Measurements from ENCODE around the gene HS3ST5. TPM values are rescaled to one million over a fixed set of nuclear protein-coding genes. Genes with fewer than 3 reads are reported as not detected.
"Not testable (repeated sequence)": the region's sequence is repeated elsewhere in the genome, so short reads cannot be mapped to it uniquely, and the experiment has no call there.

The HS3ST5 gene
- polyA plus RNA-seq, 1 donor (not counting 4 experiments of a cell fraction or from before 2014, with no cell fraction given) = not detected

DNA sequence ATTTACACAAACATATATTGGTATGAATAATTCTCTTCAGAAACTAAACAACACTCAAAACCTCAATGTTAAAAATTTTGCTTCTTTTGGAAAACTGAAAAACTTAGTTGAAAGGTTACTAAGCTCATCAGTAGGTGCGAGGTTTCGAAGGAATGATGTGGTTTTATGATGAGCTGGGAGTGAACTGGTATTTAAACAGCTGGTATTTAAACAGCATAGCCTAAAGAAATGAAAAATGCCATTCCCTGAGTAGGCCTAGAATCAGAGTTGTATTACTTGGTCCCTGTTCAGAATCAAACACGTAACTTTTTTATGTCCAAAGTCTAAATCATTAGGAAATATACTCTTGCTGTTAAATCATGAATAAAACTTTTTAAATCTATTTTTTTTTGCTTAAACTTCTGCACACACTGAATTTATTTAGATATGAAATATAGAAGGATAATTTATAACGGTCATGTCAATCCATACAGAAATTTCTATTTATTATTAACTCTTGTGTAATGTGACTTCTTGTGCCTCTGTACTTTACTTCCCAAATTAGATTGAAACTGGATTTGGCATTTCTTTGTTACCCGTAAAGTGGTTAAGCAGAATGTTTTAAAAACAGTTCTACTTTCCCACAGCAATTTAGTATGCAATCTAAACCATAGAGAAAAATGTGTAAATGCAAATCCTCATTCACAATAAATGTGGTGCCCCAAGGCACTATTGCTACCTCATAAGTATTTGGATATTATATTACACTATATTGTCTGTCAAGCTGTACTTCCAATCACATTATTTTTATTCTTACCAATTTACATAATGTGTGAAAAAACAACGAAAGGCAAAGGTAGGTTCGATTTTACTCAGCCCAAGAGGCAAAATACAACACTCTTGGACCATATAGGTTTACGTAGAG lies 124.1 kb downstream of the HS3ST5 start:
- Histone ChIP-seq H3K27ac (ENCODE audit: control insufficient read depth, insufficient read depth, low read length) (no peak overlapping the region), H2AFZ (ENCODE audit: control insufficient read depth, low read length) (no peak overlapping the region), H3K27me3 (ENCODE audit: control insufficient read depth, extremely low read depth, insufficient read depth, low read length) (no peaks in the 10 kb centered on the region), H3K9me1 (ENCODE audit: control insufficient read depth, extremely low read depth, insufficient read depth, low read length) (no peaks in the 10 kb centered on the region), H3K36me3 (ENCODE audit: control insufficient read depth in 2 of 2, extremely low read depth in 1 of 2, insufficient read depth in 2 of 2, low read length in 2 of 2) (no peaks in the 10 kb centered on the region), H3K79me2 (ENCODE audit: control insufficient read depth, insufficient read depth, low read length) (no peaks in the 10 kb centered on the region), H3K4me3 (ENCODE audit: control insufficient read depth in 2 of 3, extremely low read depth in 1 of 3, insufficient read depth in 2 of 3, low read depth in 1 of 3, low read length in 3 of 3) (no peak overlapping the region), H3K4me1 (ENCODE audit: control insufficient read depth, extremely low read depth, insufficient read depth, low read length) (no peaks in the 10 kb centered on the region), H3K4me2 (ENCODE audit: control insufficient read depth, extremely low read depth, insufficient read depth, low read depth, low read length) (no peak overlapping the region), H3K9me3 (ENCODE audit: control insufficient read depth, low read depth, low read length) (no peaks in the 10 kb centered on the region), H4K20me1 (ENCODE audit: control insufficient read depth, extremely low read depth, insufficient read depth, low read length) (no peaks in the 10 kb centered on the region), H3K9ac (ENCODE audit: control insufficient read depth, extremely low read depth, insufficient read depth, low read length) (no peak overlapping the region)
- dilution Hi-C loops (cut with MboI; ENCODE audit: extremely low pct_ligation_motif_present, low sequenced_read_pairs) = no loop called here
- FAIRE-seq (no peak), DNase-seq (ENCODE audit: low read depth, low spot score) (no peak)
- no peak for TF ChIP-seq EZH2 (IDR thresholded peaks at IDR 0.05; ENCODE audit: low read length)
- TF ChIP-seq, protein P1, sequence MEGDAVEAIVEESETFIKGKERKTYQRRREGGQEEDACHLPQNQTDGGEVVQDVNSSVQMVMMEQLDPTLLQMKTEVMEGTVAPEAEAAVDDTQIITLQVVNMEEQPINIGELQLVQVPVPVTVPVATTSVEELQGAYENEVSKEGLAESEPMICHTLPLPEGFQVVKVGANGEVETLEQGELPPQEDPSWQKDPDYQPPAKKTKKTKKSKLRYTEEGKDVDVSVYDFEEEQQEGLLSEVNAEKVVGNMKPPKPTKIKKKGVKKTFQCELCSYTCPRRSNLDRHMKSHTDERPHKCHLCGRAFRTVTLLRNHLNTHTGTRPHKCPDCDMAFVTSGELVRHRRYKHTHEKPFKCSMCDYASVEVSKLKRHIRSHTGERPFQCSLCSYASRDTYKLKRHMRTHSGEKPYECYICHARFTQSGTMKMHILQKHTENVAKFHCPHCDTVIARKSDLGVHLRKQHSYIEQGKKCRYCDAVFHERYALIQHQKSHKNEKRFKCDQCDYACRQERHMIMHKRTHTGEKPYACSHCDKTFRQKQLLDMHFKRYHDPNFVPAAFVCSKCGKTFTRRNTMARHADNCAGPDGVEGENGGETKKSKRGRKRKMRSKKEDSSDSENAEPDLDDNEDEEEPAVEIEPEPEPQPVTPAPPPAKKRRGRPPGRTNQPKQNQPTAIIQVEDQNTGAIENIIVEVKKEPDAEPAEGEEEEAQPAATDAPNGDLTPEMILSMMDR (optimal IDR thresholded peaks at IDR 0.05 in 1 of 3, IDR thresholded peaks at IDR 0.05 in 1 of 3, conservative IDR thresholded peaks at IDR 0.05 in 1 of 3; ENCODE audit: extremely low read depth in 1 of 3, insufficient read depth in 2 of 3, low read length in 3 of 3) = no peak

GRCh38 chr6:114217996-114218395 lies 124.8 kb downstream of the HS3ST5 start:
- H3K4me1 ChIP-seq (ENCODE audit: control insufficient read depth, extremely low read depth, insufficient read depth, low read length); H3K9ac ChIP-seq (ENCODE audit: control insufficient read depth, extremely low read depth, insufficient read depth, low read length); H3K79me2 ChIP-seq (ENCODE audit: control insufficient read depth, insufficient read depth, low read length); DNase-seq (ENCODE audit: low read depth, low spot score); H3K27me3 ChIP-seq (ENCODE audit: control insufficient read depth, extremely low read depth, insufficient read depth, low read length); H3K9me3 ChIP-seq (ENCODE audit: control insufficient read depth, low read depth, low read length); H3K9me1 ChIP-seq (ENCODE audit: control insufficient read depth, extremely low read depth, insufficient read depth, low read length); H3K4me3 ChIP-seq (ENCODE audit: control insufficient read depth in 2 of 3, extremely low read depth in 1 of 3, insufficient read depth in 2 of 3, low read depth in 1 of 3, low read length in 3 of 3); H3K27ac ChIP-seq (ENCODE audit: control insufficient read depth, insufficient read depth, low read length); H3K4me2 ChIP-seq (ENCODE audit: control insufficient read depth, extremely low read depth, insufficient read depth, low read depth, low read length); H3K36me3 ChIP-seq (ENCODE audit: control insufficient read depth in 2 of 2, extremely low read depth in 1 of 2, insufficient read depth in 2 of 2, low read length in 2 of 2); dilution Hi-C loops (cut with MboI; ENCODE audit: extremely low pct_ligation_motif_present, low sequenced_read_pairs); FAIRE-seq; H2AFZ ChIP-seq (ENCODE audit: control insufficient read depth, low read length); H4K20me1 ChIP-seq (ENCODE audit: control insufficient read depth, extremely low read depth, insufficient read depth, low read length): not testable (repeated sequence)
